Activated naive CD8-positive, alpha-beta T cell (primary cell): ENCODE results near the gene LIN7B.
A peak's percentile ranks its signal among the peaks of the same experiment; 100 is the strongest.

ENCODE experiments used
- H3K27ac Mint-ChIP-seq: one replicate; pipeline ENCODE4 v1.8.0; 2021; ENCODE audit warnings: mixed read lengths
- H3K27me3 Mint-ChIP-seq: one replicate; pipeline ENCODE4 v1.8.0; 2021; ENCODE audit warnings: mixed read lengths
- H3K36me3 Mint-ChIP-seq: one replicate; pipeline ENCODE4 v1.8.0; 2021; ENCODE audit warnings: mixed read lengths
- H3K4me1 Mint-ChIP-seq: one replicate; pipeline ENCODE4 v1.8.0; 2021; ENCODE audit warnings: low read depth, mixed read lengths
- H3K4me3 Mint-ChIP-seq: one replicate; pipeline ENCODE4 v1.8.0; 2021; ENCODE audit warnings: mild to moderate bottlenecking, mixed read lengths
- H3K9me3 Mint-ChIP-seq: one replicate; pipeline ENCODE4 v1.8.0; 2021; ENCODE audit warnings: low read depth, mixed read lengths

Gene LIN7B

DNA sequence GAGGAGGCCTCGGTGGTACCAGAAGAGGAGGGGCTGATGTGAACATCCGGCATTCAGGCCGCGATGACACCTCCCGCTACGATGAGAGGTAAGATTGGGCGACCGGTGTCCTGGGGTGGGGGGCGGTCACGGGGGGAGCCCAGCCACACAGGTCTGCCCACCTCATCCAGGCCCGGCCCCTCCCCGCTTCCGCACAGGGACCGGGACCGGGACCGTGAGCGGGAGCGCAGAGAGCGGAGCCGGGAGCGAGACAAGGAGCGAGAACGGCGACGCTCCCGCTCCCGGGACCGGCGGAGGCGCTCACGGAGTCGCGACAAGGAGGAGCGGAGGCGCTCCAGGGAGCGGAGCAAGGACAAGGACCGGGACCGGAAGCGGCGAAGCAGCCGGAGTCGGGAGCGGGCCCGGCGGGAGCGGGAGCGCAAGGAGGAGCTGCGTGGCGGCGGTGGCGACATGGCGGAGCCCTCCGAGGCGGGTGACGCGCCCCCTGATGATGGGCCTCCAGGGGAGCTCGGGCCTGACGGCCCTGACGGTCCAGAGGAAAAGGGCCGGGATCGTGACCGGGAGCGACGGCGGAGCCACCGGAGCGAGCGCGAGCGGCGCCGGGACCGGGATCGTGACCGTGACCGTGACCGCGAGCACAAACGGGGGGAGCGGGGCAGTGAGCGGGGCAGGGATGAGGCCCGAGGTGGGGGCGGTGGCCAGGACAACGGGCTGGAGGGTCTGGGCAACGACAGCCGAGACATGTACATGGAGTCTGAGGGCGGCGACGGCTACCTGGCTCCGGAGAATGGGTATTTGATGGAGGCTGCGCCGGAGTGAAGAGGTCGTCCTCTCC is 6.3 kb upstream of the LIN7B start:
- Mint-ChIP-seq H3K27me3 (no peaks in the 10 kb centered on the region), H3K27ac (no peak overlapping the region), H3K4me3 (no peak overlapping the region), H3K36me3 (peaks cover 3% of the 10 kb centered on the region), H3K9me3 (no peaks in the 10 kb centered on the region), H3K4me1 (peaks cover 5% of the 10 kb centered on the region)

DNA sequence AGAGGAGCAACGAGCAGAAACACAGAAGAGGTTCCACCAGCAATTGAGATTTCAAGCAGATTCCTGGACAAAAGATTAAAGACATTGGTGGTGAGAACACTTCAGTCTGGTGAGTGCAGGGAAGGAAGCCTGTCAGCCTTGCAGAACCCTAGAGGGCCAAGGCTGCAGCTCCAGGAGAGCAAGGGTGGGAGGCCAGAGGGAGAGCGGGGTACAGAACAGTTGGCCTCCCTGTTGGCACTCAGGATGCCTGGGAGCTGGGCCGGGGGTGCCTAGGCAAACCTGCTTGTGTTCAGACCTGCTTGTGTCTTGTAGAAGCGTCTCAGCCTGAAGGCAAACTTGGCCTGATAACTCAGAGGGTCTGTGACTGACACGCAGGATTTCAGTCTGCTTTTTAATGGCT is 5.1 kb upstream of the LIN7B start:
- Mint-ChIP-seq H3K4me1 (peaks cover 14% of the 10 kb centered on the region), H3K4me3 (no peak overlapping the region), H3K27me3 (no peaks in the 10 kb centered on the region), H3K27ac (peak overlapping the region; percentile 46), H3K9me3 (no peaks in the 10 kb centered on the region), H3K36me3 (peaks cover 3% of the 10 kb centered on the region)

DNA sequence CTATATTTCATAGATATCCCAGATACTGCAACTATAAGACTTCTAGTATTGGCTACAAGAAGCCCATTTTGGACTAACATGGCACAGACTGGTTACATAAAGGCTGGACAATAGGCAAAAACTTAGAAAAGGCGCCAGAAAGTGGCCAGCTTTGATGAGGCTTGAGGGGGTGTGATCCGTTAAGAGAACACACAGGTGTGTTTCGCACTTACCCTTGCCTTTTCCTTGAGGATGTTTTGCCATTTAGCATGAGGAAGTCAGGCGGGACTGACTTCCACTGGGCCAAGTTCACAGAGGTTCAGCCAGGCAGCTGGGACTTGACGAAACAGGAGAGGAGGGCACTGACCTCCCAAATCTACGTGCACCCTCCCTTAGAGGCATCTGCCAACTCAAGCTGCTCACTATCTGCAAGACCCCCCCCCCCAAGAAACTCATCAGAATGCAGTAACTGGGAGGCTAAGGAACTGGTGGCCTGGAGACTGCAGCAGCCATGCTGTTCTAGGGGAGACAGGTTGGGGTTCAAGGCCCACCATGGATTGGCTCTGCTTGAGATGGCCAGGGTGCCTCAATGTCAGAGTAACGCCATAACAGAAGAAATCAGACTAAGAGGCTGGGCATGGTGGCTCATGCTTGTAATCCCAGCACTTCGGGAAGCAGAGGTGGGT is 4.5 kb upstream of the LIN7B start:
- Mint-ChIP-seq H3K36me3 (peaks cover 3% of the 10 kb centered on the region), H3K27me3 (no peaks in the 10 kb centered on the region), H3K4me1 (peaks cover 14% of the 10 kb centered on the region), H3K4me3 (no peak overlapping the region), H3K27ac (no peak overlapping the region), H3K9me3 (no peaks in the 10 kb centered on the region)

DNA sequence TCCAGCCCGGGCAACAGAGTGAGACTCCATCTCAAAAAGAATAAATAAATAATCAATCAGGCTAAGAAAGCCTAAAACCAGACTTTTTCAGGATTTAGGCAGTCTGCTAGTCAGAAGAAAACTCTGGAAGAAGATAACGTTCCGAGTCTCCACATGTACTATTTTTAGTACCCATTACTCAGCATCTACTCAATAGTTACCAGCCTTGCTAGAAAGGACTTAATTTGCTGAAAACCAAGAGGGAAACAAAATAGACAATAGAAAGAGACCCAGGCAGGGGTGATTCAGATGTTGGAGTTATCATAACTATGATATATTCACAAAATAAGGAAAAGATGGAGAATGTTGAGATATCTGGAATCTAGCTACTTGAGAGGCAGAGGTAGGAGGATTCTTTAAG is 3.6 kb upstream of the LIN7B start:
- no peak overlapping the region for H3K27ac Mint-ChIP-seq
- peaks cover 3% of the 10 kb centered on the region for H3K36me3 Mint-ChIP-seq
- H3K27me3 Mint-ChIP-seq = no peaks in the 10 kb centered on the region
- peaks cover 17% of the 10 kb centered on the region for H3K4me1 Mint-ChIP-seq
- no peak overlapping the region for H3K4me3 Mint-ChIP-seq
- H3K9me3 Mint-ChIP-seq = no peaks in the 10 kb centered on the region

DNA sequence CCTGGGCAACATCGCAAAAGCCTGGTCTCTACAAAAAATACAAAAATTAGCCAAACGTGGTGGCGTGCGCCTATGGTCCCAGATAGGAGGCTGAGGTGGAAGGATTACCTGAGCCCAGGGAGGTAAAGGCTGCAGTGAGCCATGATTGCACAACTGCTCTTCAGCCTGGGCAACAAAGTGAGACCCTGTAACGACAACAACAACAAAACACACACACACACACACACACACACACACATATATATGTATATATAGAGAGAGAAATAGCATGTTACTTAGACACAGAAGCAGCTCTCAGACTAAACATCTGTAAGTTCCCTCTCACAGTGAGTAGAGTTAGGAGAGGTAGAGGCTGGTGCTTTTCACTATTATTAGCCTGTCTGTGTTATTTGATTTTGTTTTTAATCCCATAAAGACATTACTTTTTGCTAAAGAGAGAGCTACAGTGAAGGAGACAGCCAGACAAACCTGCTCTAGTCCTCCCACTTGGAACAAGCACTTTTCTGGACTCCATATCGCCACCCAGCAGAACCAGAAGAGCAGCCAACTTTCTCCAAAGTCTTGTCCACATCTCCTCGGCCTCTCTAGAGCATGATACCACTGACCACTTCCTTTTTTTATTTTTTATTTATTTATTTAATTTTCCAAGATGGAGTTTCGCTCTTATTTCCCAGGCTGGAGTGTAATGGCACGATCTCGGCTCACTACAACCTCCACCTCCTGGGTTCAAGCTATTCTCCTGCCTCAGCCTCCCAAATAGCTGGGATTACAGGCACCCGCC is 2.8 kb upstream of the LIN7B start:
- Mint-ChIP-seq H3K27me3 (no peaks in the 10 kb centered on the region), H3K9me3 (no peaks in the 10 kb centered on the region), H3K4me3 (peak overlapping the region; percentile 35), H3K36me3 (peaks cover 3% of the 10 kb centered on the region), H3K4me1 (peaks cover 19% of the 10 kb centered on the region), H3K27ac (no peak overlapping the region)

DNA sequence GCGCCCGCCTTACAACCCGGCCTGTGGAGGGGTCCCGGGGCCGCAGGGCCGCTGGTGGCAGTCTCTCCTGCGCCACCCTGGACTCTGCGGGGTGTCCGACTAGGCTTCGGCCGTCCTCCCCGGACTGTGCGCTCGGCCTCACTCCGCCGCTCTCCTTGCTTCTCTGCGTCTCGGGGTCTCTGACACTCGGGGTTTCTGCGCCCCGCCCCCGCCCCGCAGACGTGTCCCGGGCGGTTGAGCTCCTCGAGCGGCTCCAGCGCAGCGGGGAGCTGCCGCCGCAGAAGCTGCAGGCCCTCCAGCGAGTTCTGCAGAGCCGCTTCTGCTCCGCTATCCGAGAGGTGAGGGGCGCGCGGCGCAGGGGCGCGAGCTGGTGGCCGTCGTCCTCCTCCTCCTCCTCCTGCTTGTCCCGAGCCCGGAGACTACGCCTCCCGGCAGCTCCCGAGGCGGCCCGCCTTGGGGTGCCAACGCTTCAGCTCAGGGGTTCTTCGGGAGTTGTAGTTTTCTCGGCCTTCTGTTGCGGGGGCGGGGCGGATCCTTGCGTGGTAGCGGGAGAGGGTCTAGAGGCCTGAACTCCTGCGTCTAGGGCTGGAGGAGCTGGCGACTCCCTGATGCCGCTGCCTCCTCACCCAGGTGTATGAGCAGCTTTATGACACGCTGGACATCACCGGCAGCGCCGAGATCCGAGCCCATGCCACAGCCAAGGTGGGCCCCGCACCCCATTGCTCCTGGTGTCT is 627 bp downstream of the LIN7B start:
- Mint-ChIP-seq H3K27me3 (no peaks in the 10 kb centered on the region), H3K4me3 (peak overlapping the region; percentile 85), H3K36me3 (no peaks in the 10 kb centered on the region), H3K27ac (no peak overlapping the region), H3K9me3 (no peaks in the 10 kb centered on the region), H3K4me1 (peaks cover 29% of the 10 kb centered on the region)

DNA sequence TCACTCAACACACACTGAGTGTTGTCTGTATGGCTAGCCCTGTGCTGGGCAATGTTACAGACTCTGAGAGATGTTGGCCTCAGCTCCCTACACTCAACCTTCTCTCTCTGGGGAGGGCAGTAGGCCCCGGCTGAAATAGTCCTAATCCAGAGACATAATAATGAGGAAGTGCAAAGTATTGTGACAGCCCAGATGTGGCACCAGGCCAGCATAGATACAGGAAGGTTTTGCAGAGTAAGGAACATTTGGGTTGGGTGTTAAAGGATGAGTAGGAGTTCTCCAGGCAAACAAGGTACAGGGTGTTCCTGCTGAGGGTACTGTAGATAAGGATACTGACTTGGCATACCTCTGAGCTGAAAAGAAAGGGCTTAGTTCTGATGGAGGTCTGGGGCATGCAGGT is 2.4 kb downstream of the LIN7B start:
- Mint-ChIP-seq H3K36me3 (no peaks in the 10 kb centered on the region), H3K27me3 (no peaks in the 10 kb centered on the region), H3K27ac (peak overlapping the region; percentile 1), H3K9me3 (no peaks in the 10 kb centered on the region), H3K4me3 (peak overlapping the region; percentile 89), H3K4me1 (peaks cover 36% of the 10 kb centered on the region)

DNA sequence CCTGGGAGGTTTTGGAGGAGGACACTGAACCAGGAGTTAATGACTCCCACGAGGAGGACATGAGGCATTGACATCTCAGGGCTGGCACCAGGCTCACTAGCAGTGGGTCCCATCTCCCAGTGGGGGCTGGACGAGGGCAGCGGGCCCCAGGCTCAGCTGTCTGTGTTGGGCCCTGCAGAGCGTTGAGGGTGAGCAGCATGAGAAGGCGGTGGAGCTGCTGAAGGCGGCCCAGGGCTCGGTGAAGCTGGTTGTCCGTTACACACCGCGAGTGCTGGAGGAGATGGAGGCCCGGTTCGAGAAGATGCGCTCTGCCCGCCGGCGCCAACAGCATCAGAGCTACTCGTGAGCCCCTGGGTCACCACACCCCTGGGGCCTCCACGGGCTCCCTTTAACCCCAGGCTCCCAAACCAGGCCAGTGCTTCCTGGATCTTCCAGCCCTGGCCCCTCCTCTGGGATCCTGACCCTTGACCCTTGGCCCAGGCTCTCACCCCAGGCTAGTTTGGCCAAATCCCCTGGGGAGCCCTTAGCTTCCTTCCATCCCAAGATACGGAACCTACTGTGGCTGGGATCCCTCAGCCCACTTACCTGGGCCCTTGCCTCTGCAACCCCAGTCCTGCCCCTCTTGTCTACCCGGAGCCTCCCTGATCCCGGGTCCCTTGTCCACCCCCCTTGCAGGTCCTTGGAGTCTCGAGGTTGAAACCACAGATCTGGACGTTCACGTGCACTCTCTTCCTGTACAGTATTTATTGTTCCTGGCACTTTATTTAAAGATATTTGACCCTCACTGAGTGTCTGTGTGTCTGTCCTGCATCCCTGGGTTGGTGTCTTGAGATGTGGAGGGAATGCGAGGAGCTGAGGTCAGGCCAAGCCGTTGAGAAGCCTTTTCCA is 3.8 kb downstream of the LIN7B start:
- H3K9me3 Mint-ChIP-seq = no peaks in the 10 kb centered on the region
- peaks cover 36% of the 10 kb centered on the region for H3K4me1 Mint-ChIP-seq
- peak overlapping the region; percentile 89 for H3K4me3 Mint-ChIP-seq
- H3K36me3 Mint-ChIP-seq = no peaks in the 10 kb centered on the region
- H3K27me3 Mint-ChIP-seq = no peaks in the 10 kb centered on the region
- peak overlapping the region; percentile 87 for H3K27ac Mint-ChIP-seq

DNA sequence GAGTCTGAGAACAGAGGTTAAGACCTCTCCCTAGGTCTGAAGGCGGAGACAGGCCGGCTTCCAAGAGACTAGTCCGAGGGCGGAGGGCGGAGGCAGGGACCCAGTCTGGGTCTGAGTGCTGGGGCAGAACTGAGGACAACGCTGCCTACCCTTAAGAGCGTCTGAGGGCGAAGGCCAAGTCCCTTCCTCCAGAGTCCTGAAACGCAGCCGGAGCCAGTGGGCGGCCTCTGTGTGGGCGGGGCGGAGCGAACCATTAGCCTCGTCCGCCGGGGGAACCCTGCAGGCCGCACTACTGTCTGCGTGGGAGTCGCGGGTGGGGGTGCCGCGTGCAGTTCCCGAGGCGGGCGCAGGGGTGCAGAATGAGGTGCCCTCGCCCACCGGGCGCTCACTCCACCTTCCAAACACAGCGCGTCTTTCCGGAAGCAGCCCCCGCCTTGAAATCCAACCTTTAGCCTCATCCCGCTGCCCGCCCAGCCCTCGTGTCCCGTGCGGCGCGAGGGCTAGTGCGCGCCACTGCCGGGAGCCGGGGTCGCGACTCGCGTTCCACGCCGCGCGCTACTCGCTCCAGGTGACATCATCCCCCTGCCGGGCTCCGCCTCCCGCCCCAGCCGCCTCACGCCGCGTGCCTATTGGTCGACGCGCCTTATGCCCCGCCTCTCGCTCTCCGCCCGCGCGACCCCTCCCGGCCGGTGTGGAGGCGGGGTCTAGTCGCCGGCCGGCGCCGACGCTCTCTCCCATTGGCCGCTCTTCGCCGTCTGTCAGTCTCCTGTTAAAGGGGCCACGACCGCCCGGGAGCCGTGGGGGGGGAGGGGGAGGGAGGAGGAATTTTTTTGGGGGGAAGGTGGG is 4.6 kb downstream of the LIN7B start, which contains the start of gene C19orf73:
Gene C19orf73 (minus strand): TSS at position 579 of the 846 bp plus-strand sequence. CDS start 121 bp downstream, at position 458.
- Mint-ChIP-seq H3K4me1 (peaks cover 30% of the 10 kb centered on the region), H3K27me3 (no peaks in the 10 kb centered on the region), H3K36me3 (no peaks in the 10 kb centered on the region), H3K4me3 (peak within 1 kb of the TSS; percentile 89), H3K27ac (peak within 1 kb of the TSS; percentile 87), H3K9me3 (no peaks in the 10 kb centered on the region)

DNA sequence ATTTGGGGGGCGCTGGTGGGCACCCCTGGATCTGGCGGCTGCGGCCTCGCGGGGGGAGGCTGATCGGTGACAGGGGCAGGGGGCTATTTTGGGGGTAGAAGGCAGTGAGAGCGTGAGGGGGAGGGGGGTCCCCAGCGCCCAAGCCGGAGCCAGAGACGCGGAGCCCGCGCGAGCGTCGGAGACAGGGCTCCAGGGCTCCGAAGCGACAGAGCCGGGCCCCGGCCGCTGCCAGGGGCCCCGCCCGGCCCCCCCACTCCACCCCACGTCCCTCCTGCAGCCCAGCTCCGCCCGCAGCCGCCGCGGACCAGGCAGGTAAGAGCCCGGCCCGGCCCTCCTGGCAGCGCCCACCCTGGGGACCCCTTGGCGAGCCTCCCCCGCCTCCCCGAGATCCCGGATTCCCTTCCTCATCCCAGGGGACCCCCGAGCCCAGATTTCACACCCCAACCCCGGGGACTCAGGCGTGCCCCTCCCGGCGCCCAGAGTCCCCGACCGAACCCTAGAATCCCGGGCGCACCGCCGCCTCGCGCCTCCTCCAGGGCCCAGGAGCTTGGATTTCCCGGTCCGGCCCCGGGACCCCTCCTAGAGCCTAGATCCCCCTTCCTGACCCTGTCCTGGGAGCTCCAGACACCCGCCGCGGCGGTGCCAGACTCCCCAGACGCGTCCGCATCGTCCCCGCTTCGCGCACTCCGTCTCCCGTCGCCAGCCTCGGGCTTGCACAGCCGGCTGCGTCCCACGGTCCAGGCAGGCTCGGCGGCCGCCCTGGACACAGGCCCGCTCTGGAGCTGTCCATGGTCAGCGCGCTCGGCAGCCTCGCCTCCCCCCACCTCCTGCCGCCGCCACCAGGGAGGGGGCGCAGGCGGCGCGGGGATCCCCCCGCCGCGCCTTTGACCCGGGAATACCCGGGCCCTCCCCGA is 5.5 kb downstream of the LIN7B start, which contains the start of gene PPFIA3:
Gene PPFIA3 (plus strand): TSS at position 134 of the 914 bp plus-strand sequence. CDS start 8,330 bp downstream, outside the sequence.
- Mint-ChIP-seq H3K27me3 (no peaks in the 10 kb centered on the region), H3K36me3 (no peaks in the 10 kb centered on the region), H3K27ac (peak within 1 kb of the TSS; percentile 87), H3K4me1 (peaks cover 28% of the 10 kb centered on the region), H3K9me3 (no peaks in the 10 kb centered on the region), H3K4me3 (peak within 1 kb of the TSS; percentile 89)

DNA sequence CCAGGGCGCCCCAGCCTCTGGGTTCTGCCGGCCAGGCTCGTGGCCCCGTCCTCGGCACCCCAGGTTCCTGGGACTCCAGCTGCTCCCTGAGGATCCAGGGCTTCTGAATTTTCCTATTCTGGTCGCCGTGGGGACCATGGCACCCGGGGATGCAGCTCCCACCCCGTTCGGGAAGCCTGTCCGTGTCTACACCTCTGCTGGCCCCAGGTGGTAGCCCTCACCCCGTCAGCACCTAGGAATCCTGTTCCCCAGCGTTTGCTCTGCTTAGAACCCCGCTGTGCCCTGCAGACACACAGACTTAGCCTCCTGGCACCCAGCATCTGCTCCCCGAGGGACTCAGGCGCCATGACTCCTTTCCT is 6.1 kb downstream of the LIN7B start:
- Mint-ChIP-seq H3K27ac (no peak overlapping the region), H3K4me3 (peak overlapping the region; percentile 71), H3K9me3 (no peaks in the 10 kb centered on the region), H3K4me1 (peaks cover 24% of the 10 kb centered on the region), H3K27me3 (no peaks in the 10 kb centered on the region), H3K36me3 (no peaks in the 10 kb centered on the region)

DNA sequence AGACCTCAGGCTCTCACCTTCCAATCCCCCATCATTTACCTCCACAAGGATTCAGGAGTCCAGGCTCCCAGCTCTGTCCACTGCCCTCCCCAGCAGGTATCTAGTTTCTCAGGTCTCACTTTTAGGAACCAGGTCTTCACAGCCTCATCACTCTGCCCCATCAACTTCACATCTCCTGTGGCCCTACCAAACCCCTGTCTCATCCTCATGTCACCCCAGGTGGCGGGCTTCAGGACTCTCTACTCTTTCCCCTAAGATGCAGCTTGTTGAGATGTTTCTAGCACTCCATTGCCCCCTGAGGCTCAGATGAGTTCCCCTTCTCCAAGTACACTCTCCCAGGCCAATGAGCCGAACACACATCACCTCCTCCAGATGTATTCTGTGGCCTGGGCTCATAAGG is 6.7 kb downstream of the LIN7B start:
- no peaks in the 10 kb centered on the region for H3K27me3 Mint-ChIP-seq
- H3K4me1 Mint-ChIP-seq = peaks cover 24% of the 10 kb centered on the region
- H3K9me3 Mint-ChIP-seq = no peaks in the 10 kb centered on the region
- no peak overlapping the region for H3K27ac Mint-ChIP-seq
- peak overlapping the region; percentile 71 for H3K4me3 Mint-ChIP-seq
- H3K36me3 Mint-ChIP-seq = no peaks in the 10 kb centered on the region
